Measurements from ENCODE around the gene PILRA. TPM values are rescaled to one million over a fixed set of nuclear protein-coding genes. Genes with fewer than 3 reads are reported as not detected.

Gene PILRA
- total and polyA plus RNA-seq, 2 experiments from 2014 or later, result 2.2 to 3.0 TPM

DNA sequence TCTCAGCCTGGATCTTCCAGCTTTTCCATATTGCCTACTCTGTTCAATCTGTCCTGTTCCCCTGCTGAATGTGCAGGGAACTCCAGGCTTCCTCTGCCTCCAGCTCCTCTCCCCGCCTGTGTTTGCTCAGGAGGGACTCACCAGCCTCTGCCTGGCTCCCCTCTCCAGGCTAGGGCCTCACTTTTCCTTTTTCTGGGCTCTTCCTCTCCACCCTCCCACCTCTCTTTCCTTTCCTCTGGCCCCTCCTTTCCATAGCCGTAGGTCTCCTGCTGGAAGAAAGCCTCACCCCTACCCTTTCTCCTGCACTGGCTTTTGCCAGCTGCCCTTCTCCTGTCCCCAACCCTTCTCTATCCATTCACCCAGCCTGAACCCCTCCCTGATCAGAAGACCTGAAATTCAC is 25.0 kb downstream of the PILRA start:
- H3K4me2 ChIP-seq, result no peak overlapping the region
- no peak for DNase-seq (ENCODE audit: low spot score)
- H3K4me1 ChIP-seq (ENCODE audit: insufficient read depth), result no peaks in the 10 kb centered on the region
- no peak overlapping the region for H3K27ac ChIP-seq
- H3K27me3 ChIP-seq, result peaks cover 4% of the 10 kb centered on the region
- H2AFZ ChIP-seq, result no peak overlapping the region
- no peak overlapping the region for H3K4me3 ChIP-seq
- H3K79me2 ChIP-seq, result no peaks in the 10 kb centered on the region
- no peak for TF ChIP-seq EZH2phosphoT487 (IDR thresholded peaks at IDR 0.05; ENCODE audit: low read depth, severe bottlenecking, unreplicated experiment)
- no peak for TF ChIP-seq EZH2 (IDR thresholded peaks at IDR 0.05; ENCODE audit: borderline replicate concordance)
- TF ChIP-seq, protein P1, sequence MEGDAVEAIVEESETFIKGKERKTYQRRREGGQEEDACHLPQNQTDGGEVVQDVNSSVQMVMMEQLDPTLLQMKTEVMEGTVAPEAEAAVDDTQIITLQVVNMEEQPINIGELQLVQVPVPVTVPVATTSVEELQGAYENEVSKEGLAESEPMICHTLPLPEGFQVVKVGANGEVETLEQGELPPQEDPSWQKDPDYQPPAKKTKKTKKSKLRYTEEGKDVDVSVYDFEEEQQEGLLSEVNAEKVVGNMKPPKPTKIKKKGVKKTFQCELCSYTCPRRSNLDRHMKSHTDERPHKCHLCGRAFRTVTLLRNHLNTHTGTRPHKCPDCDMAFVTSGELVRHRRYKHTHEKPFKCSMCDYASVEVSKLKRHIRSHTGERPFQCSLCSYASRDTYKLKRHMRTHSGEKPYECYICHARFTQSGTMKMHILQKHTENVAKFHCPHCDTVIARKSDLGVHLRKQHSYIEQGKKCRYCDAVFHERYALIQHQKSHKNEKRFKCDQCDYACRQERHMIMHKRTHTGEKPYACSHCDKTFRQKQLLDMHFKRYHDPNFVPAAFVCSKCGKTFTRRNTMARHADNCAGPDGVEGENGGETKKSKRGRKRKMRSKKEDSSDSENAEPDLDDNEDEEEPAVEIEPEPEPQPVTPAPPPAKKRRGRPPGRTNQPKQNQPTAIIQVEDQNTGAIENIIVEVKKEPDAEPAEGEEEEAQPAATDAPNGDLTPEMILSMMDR (IDR thresholded peaks at IDR 0.05; ENCODE audit: poor library complexity), result no peak
- no peaks in the 10 kb centered on the region for H3K9me3 ChIP-seq (ENCODE audit: low read depth)
- no peaks in the 10 kb centered on the region for H4K20me1 ChIP-seq (ENCODE audit: insufficient read depth, poor library complexity, severe bottlenecking)
- WGBS (ENCODE audit: low lambda C conversion rate, missing lambda C conversion rate), result 41% methylated on average over 2 of the region's 2 CpGs
- no peaks in the 10 kb centered on the region for H3K9me2 ChIP-seq (replicated peaks; ENCODE audit: insufficient read depth)
- H3K36me3 ChIP-seq (replicated peaks; ENCODE audit: insufficient read depth, low read depth), result no peaks in the 10 kb centered on the region

GRCh38 chr7:100400041-100400440 is 26.8 kb downstream of the PILRA start:
- Histone ChIP-seq H3K79me2 (no peaks in the 10 kb centered on the region), H3K9me3 (ENCODE audit: low read depth) (no peaks in the 10 kb centered on the region), H3K9me2 (replicated peaks; ENCODE audit: insufficient read depth) (no peaks in the 10 kb centered on the region), H3K4me2 (no peak overlapping the region), H3K4me3 (no peak overlapping the region), H3K27ac (no peak overlapping the region), H2AFZ (no peak overlapping the region), H4K20me1 (ENCODE audit: insufficient read depth, poor library complexity, severe bottlenecking) (no peaks in the 10 kb centered on the region), H3K36me3 (replicated peaks; ENCODE audit: insufficient read depth, low read depth) (no peaks in the 10 kb centered on the region), H3K27me3 (no peaks in the 10 kb centered on the region), H3K4me1 (ENCODE audit: insufficient read depth) (no peaks in the 10 kb centered on the region)
- TF ChIP-seq EZH2 (IDR thresholded peaks at IDR 0.05; ENCODE audit: borderline replicate concordance) (no peak), EZH2phosphoT487 (IDR thresholded peaks at IDR 0.05; ENCODE audit: low read depth, severe bottlenecking, unreplicated experiment) (no peak)
- TF ChIP-seq, protein P1 (IDR thresholded peaks at IDR 0.05; ENCODE audit: poor library complexity), result no peak
- DNase-seq (ENCODE audit: low spot score), result no peak
- 96% methylated on average over 3 of the region's 3 CpGs for WGBS (ENCODE audit: low lambda C conversion rate, missing lambda C conversion rate)

- no peaks in the 10 kb centered on the region for H4K20me1 ChIP-seq (ENCODE audit: insufficient read depth, poor library complexity, severe bottlenecking)
- H2AFZ ChIP-seq, result no peak overlapping the region
- no peak overlapping the region for H3K4me3 ChIP-seq
Measured at GRCh38 chr7:100400656-100401055, 27.4 kb downstream of the PILRA start.

More at GRCh38 chr7:100400656-100401055, 27.4 kb downstream of the PILRA start:
- Histone ChIP-seq H3K4me1 (ENCODE audit: insufficient read depth) (no peaks in the 10 kb centered on the region), H3K27ac (no peak overlapping the region), H3K36me3 (replicated peaks; ENCODE audit: insufficient read depth, low read depth) (no peaks in the 10 kb centered on the region), H3K79me2 (no peaks in the 10 kb centered on the region), H3K27me3 (no peaks in the 10 kb centered on the region), H3K9me2 (replicated peaks; ENCODE audit: insufficient read depth) (no peaks in the 10 kb centered on the region), H3K4me2 (no peak overlapping the region), H3K9me3 (ENCODE audit: low read depth) (no peaks in the 10 kb centered on the region)
- 69% methylated on average over 11 of the region's 11 CpGs for WGBS (ENCODE audit: low lambda C conversion rate, missing lambda C conversion rate)
- DNase-seq (ENCODE audit: low spot score), result no peak
- TF ChIP-seq, protein P1 (IDR thresholded peaks at IDR 0.05; ENCODE audit: poor library complexity), result peak; percentile 15
- no peak for TF ChIP-seq EZH2 (IDR thresholded peaks at IDR 0.05; ENCODE audit: borderline replicate concordance)

Measured in hepatocyte (in vitro differentiated cells).